ENCODE measurements around the gene NAGA. TPM values are rescaled to one million over a fixed set of nuclear protein-coding genes. Genes with fewer than 3 reads are reported as not detected.

NAGA gene
- total RNA-seq, 1 donor from 2014 or later: 30.9 TPM

- Mint-ChIP-seq H3K27ac (no peak overlapping the region), H3K36me3 (ENCODE audit: low read depth) (peaks cover 9% of the 10 kb centered on the region), H3K9me3 (peaks cover 11% of the 10 kb centered on the region), H3K4me3 (no peak overlapping the region), H3K4me1 (ENCODE audit: low read depth) (peaks cover 12% of the 10 kb centered on the region), H3K27me3 (ENCODE audit: insufficient read depth) (peaks cover 14% of the 10 kb centered on the region)
- intact Hi-C loops (cut with micrococcal nuclease): no loop called here
- no peak for DNase-seq (ENCODE audit: low spot score)
Observed at GRCh38 chr22:42016111-42016510, 54.5 kb downstream of the NAGA start.

GRCh38 chr22:42013385-42013784 is 57.2 kb downstream of the NAGA start:
- H3K36me3 Mint-ChIP-seq (ENCODE audit: low read depth): peaks cover 8% of the 10 kb centered on the region
- H3K4me3 Mint-ChIP-seq: no peak overlapping the region
- peaks cover 5% of the 10 kb centered on the region for H3K4me1 Mint-ChIP-seq (ENCODE audit: low read depth)
- no peak for DNase-seq (ENCODE audit: low spot score)
- intact Hi-C loops (cut with micrococcal nuclease): no loop called here
- H3K27me3 Mint-ChIP-seq (ENCODE audit: insufficient read depth): peaks cover 15% of the 10 kb centered on the region
- no peak overlapping the region for H3K27ac Mint-ChIP-seq
- peaks cover 29% of the 10 kb centered on the region for H3K9me3 Mint-ChIP-seq

DNA sequence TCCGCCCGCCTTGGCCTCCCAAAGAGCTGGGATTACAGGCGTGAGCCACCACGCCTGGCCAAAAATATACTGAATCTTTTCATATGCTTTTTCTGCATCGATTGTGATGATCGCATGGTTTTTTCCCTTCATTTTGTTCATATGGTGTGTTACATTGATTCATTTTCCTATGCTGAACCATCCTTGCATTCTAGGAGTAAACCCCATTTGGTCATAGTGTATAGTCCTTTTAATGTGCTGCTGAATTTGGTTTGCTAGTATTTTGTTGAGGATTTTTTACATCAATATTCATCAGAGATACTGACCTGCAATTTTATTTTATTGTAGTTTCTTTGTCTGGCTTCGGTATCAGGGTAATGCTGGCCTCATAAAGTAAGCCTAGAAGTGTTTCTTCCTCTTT is 59.8 kb downstream of the NAGA start:
- H3K4me3 Mint-ChIP-seq: no peak overlapping the region
- H3K4me1 Mint-ChIP-seq (ENCODE audit: low read depth): peaks cover under 1% of the 10 kb centered on the region
- no peak overlapping the region for H3K27ac Mint-ChIP-seq
- no peak for DNase-seq (ENCODE audit: low spot score)
- peaks cover 3% of the 10 kb centered on the region for H3K36me3 Mint-ChIP-seq (ENCODE audit: low read depth)
- H3K9me3 Mint-ChIP-seq: peaks cover 29% of the 10 kb centered on the region
- peaks cover 15% of the 10 kb centered on the region for H3K27me3 Mint-ChIP-seq (ENCODE audit: insufficient read depth)
- intact Hi-C loops (cut with micrococcal nuclease): no loop called here

Other genes with a start within 250 kb of the NAGA start
- 235 and 245 TPM in 2 replicates for gene SREBF2, start 237.7 kb downstream of the NAGA start, total RNA-seq
- 5.8 and 6.1 TPM in 2 replicates for gene SHISA8, start 155.7 kb downstream of the NAGA start, total RNA-seq
- 3.0 and 3.2 TPM in 2 replicates for gene TNFRSF13C, start 144.0 kb downstream of the NAGA start, total RNA-seq
- gene CENPM, start 123.7 kb downstream of the NAGA start, total RNA-seq: 82.0 and 84.6 TPM in 2 replicates
- gene SEPTIN3, start 101.4 kb downstream of the NAGA start, total RNA-seq: 7.0 and 7.9 TPM in 2 replicates
- 1.5 and 2.3 TPM in 2 replicates for gene WBP2NL, start 72.0 kb downstream of the NAGA start, total RNA-seq
- 5.6 and 5.9 TPM in 2 replicates for gene PHETA2, start 3.4 kb upstream of the NAGA start, total RNA-seq
- 53.9 and 58.2 TPM in 2 replicates for gene SMDT1, start 8.9 kb upstream of the NAGA start, total RNA-seq
- 81.6 and 85.8 TPM in 2 replicates for gene NDUFA6, start 20.0 kb upstream of the NAGA start, total RNA-seq
- 4.1 and 4.6 TPM in 2 replicates for gene CYP2D6, start 60.0 kb upstream of the NAGA start, total RNA-seq
- 82.9 and 83.9 TPM in 2 replicates for gene TCF20, start 199.8 kb upstream of the NAGA start, total RNA-seq